CD4-positive, alpha-beta T cell treated with Interleukin-4 for 1 hour (primary cell): ENCODE measurements around the gene SMIM44.
"Not testable (repeated sequence)": the region's sequence is repeated elsewhere in the genome, so short reads cannot be mapped to it uniquely, and the experiment has no call there.

Experiments used
- DNase-seq, 2 donors: peaks; one replicate each; pipeline ENCODE4 v3.0.0-alpha.2; 2020 to 2022

The SMIM44 gene

GRCh38 chr19:3455960-3456601 is 27.2 kb downstream of the SMIM44 start:
- DNase-seq: no peak

- no peak for DNase-seq
These were observed 27.8 kb downstream of the SMIM44 start for GRCh38 chr19:3455393-3455955.

- DNase-seq: no peak
These were observed 28.4 kb downstream of the SMIM44 start for GRCh38 chr19:3454656-3455392.

GRCh38 chr19:3453840-3454239 is 29.4 kb downstream of the SMIM44 start:
- no peak for DNase-seq

- not testable (repeated sequence) for DNase-seq
These were observed 30.4 kb downstream of the SMIM44 start for GRCh38 chr19:3452942-3453214.

- no peak for DNase-seq
These were observed 30.9 kb downstream of the SMIM44 start for GRCh38 chr19:3452171-3452941.

GRCh38 chr19:3451451-3451866 is 31.8 kb downstream of the SMIM44 start:
- no peak for DNase-seq

GRCh38 chr19:3450796-3451411 is 32.3 kb downstream of the SMIM44 start:
- DNase-seq: no peak

GRCh38 chr19:3448616-3449334 is 34.5 kb downstream of the SMIM44 start:
- DNase-seq: no peak

- not testable (repeated sequence) for DNase-seq
These were observed 36.6 kb downstream of the SMIM44 start for GRCh38 chr19:3446657-3447056.

GRCh38 chr19:3444695-3445234 is 38.5 kb downstream of the SMIM44 start:
- DNase-seq: no peak

- DNase-seq: no peak
These were observed 39.2 kb downstream of the SMIM44 start for GRCh38 chr19:3443840-3444694.

- no peak for DNase-seq
These were observed 40.7 kb downstream of the SMIM44 start for GRCh38 chr19:3442487-3443071.

- DNase-seq: no peak
These were observed 41.3 kb downstream of the SMIM44 start for GRCh38 chr19:3441986-3442329.

- no peak for DNase-seq
These were observed 41.9 kb downstream of the SMIM44 start for GRCh38 chr19:3441089-3441985.

- DNase-seq: peak; percentile 58 to 67
These were observed 43.2 kb downstream of the SMIM44 start for GRCh38 chr19:3440082-3440481.

GRCh38 chr19:3434630-3435553 is 48.3 kb downstream of the SMIM44 start:
- peak; percentile 95 to 96 for DNase-seq

GRCh38 chr19:3433805-3434540 is 49.3 kb downstream of the SMIM44 start:
- no peak for DNase-seq
